ENCODE results near the gene LHX3.

- no peak for TF ChIP-seq MYC (IDR thresholded peaks at IDR 0.05; ENCODE audit: insufficient read depth, insufficient read length, insufficient replicate concordance, low read length, severe bottlenecking)
- TF ChIP-seq CTCF (IDR thresholded peaks at IDR 0.05 in 2 of 3, conservative IDR thresholded peaks at IDR 0.05 in 1 of 3; ENCODE audit: control insufficient read depth in 2 of 3, extremely low read depth in 1 of 3, insufficient read depth in 1 of 3, low read depth in 3 of 3, low read length in 3 of 3): no peak
- no peak for TF ChIP-seq POLR2A (IDR thresholded peaks at IDR 0.05; ENCODE audit: low read depth, low read length)
Measured at GRCh38 chr9:136178773-136179075, 26.2 kb downstream of the LHX3 start.

Measured in GM12878 (cell line).